ENCODE measurements around the gene SERTM1. TPM values are rescaled to one million over a fixed set of nuclear protein-coding genes. Genes with fewer than 3 reads are reported as not detected.

The SERTM1 gene
- not detected in 2 replicates for total RNA-seq

DNA sequence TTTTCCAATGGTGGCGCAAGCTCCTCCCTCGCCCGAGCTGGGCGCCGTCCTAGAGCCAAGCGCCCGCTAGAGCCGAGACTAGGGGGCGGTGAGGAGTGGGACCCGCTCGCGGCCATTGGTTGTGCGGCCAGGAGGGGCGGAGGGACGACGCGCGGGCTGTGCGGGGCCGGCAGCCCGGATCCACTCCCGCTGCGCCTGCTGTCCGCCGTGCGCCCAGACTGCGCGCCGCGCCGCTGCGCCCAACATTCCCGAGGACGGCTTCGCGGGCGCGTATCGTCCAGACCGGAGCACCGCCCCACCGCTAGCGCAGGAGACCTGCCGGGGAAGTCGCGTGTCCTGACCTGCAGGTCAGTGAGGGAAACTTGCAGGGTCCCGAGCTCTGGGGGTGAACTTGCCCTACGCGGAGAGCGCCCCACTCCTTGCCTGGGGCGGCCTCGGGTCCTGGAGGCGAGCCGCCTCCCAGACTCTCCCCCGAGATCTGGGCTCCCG lies at the start of gene SERTM1:
TSS of gene SERTM1 (plus strand) at position 183 of the 489 bp plus-strand sequence. CDS start 21,059 bp downstream, outside the sequence.
- DNase-seq (ENCODE audit: low read depth): no peak
- no peak within 1 kb of the TSS for H3K4me3 ChIP-seq (ENCODE audit: low read depth, low read length)
- TF ChIP-seq, protein P1, sequence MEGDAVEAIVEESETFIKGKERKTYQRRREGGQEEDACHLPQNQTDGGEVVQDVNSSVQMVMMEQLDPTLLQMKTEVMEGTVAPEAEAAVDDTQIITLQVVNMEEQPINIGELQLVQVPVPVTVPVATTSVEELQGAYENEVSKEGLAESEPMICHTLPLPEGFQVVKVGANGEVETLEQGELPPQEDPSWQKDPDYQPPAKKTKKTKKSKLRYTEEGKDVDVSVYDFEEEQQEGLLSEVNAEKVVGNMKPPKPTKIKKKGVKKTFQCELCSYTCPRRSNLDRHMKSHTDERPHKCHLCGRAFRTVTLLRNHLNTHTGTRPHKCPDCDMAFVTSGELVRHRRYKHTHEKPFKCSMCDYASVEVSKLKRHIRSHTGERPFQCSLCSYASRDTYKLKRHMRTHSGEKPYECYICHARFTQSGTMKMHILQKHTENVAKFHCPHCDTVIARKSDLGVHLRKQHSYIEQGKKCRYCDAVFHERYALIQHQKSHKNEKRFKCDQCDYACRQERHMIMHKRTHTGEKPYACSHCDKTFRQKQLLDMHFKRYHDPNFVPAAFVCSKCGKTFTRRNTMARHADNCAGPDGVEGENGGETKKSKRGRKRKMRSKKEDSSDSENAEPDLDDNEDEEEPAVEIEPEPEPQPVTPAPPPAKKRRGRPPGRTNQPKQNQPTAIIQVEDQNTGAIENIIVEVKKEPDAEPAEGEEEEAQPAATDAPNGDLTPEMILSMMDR (conservative IDR thresholded peaks at IDR 0.05; ENCODE audit: low read depth, low read length): no peak

DNA sequence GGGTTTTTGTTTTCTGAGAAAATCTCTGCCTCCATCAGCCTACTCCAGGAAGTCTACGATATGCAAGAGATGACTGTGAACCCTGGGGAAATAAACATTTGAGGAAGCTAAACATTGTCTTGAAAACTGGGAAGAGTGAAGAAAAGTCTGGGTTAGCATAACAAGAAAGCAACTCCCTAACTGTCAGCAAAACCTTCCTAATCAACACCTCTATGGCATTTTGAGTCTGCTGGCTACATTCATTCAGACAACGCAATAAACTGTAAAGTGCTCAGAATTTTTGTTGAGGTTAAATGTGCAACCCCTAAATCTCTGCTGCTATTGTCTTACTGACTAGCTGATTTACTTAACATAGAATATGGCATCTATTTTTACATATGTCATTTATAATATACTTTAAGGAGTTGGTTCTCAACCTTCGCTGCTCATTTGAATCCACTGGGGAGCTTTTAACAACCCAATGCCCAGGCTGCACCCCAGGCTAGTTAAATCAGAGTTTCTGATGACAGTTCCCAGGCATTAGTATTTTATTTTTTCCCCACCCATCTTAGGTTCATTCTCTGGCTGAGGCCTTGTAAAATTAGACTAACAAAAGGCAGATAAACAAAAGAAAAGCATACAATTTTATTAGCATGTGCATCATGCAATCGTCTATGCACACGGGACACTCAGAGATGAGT lies 45.3 kb upstream of the SERTM1 start:
- TF ChIP-seq, protein P1 (conservative IDR thresholded peaks at IDR 0.05; ENCODE audit: low read depth, low read length): no peak
- H3K4me3 ChIP-seq (ENCODE audit: low read depth, low read length): no peak overlapping the region
- DNase-seq (ENCODE audit: low read depth): no peak

DNA sequence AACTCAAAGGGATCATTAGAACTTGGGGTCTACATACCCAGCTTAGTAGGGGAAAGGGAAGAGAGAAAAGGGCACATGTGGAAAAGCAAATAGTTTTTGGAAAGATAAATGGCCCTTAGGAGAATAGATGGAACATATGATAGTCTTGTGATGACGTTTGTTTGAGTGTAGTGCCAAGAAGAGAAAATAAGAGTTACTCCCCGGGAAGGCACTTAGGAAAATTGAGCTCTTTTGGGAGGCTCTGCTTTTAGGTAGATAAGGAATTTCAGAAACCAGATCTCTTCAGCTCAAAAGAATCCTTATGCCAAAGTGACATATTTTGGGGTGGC lies 44.8 kb upstream of the SERTM1 start:
- no peak overlapping the region for H3K4me3 ChIP-seq (ENCODE audit: low read depth, low read length)
- TF ChIP-seq, protein P1 (conservative IDR thresholded peaks at IDR 0.05; ENCODE audit: low read depth, low read length): no peak
- DNase-seq (ENCODE audit: low read depth): no peak

DNA sequence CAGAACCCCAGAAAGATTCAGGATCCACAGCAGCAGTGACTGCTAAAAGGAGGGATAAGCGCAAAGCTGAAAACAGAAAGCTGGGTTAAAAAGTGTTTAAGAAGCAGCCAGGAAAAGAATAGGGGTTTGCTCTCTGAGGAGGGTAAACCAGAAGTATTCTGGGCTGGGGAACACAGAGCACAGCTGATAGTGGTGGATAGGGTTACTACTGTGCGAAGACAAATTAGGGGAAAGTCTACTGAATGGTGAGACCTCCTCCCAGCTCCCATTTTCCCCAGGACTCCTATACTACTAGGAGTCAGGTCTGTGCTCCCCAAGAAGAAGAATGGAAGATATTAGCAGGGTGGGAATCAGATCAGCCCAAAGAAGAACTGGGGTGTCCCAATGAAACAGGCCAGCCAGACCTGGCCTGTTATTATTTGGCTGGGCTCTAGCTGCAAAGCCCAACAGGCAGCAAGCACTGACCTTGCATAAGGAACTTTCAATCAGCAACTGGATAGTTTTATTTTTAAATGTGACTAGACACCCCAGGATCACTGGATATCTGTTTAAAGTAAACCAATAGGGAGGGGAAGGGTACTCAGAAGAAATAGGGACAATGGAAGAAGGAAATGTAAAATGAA lies 43.5 kb upstream of the SERTM1 start:
- H3K4me3 ChIP-seq (ENCODE audit: low read depth, low read length): no peak overlapping the region
- DNase-seq (ENCODE audit: low read depth): no peak
- TF ChIP-seq, protein P1 (conservative IDR thresholded peaks at IDR 0.05; ENCODE audit: low read depth, low read length): no peak

DNA sequence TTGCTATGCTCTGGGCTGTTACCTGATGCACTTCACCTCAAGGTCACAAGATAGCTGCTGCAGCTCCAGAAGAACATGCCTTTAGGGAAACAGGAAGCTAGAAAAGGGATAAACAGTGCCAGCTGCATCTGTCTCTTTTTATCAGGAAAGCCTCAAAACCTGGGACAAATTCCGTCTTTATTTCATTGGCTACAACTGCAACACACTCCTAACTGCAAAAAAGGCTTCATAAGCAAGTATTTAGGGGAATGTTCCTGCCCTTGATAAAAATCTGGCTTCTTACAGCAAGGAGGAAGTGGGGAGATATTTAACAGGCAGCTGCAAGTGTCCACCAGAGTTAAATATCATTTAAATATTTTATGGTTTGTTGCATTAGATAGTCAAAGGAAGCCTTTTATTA lies 34.2 kb upstream of the SERTM1 start:
- no peak for DNase-seq (ENCODE audit: low read depth)
- H3K4me3 ChIP-seq (ENCODE audit: low read depth, low read length): no peak overlapping the region
- TF ChIP-seq, protein P1 (conservative IDR thresholded peaks at IDR 0.05; ENCODE audit: low read depth, low read length): no peak

DNA sequence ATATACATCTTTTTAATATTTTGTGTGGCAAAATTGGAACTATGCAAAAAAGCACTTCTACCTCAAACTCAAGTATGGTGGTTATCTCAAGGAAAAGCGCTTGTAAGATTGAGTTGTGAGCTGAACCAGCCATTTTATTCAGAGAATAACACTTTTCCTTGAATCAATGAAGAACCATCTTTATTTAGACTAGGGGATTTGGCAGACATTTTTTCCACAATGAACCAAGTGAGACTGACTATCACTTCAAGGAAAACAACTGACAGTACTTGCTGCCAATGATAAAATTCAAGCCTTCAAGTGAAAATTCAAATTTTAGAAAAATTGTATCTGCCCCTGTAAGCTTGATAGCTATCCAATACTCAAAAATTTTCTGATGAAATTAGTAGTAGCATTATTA lies 23.2 kb upstream of the SERTM1 start:
- H3K4me3 ChIP-seq (ENCODE audit: low read depth, low read length): no peak overlapping the region
- TF ChIP-seq, protein P1 (conservative IDR thresholded peaks at IDR 0.05; ENCODE audit: low read depth, low read length): no peak
- DNase-seq (ENCODE audit: low read depth): no peak

DNA sequence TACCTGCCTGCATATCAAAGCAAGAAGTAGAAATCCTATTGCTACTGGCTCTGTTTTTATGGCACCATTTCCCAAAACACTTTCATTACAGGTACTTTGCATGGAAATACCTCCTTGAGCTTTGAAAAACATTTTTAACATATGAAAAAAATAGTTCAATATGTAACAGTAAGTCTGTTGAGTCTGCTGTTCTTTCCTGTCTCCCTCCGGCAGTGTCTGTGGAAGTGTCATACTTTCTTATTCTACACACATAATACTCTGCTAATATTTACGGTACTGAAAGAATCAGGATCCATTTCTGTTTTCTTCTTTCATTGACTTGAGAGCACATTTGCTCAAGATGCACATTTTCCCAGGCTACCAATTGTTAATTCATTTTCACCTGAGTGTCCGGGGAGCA lies 8.2 kb upstream of the SERTM1 start:
- no peak overlapping the region for H3K4me3 ChIP-seq (ENCODE audit: low read depth, low read length)
- TF ChIP-seq, protein P1 (conservative IDR thresholded peaks at IDR 0.05; ENCODE audit: low read depth, low read length): no peak
- no peak for DNase-seq (ENCODE audit: low read depth)

All from epithelial cell of proximal tubule (primary cell).